Retina (tissue), 1 donor: Measurements from ENCODE around the gene SLC13A2.
"Not testable (repeated sequence)": the region's sequence is repeated elsewhere in the genome, so short reads cannot be mapped to it uniquely, and the experiment has no call there.

Experiments used
- DNase-seq: peaks from one replicate; pipeline ENCODE4 v3.0.0-alpha.2; 2016

The SLC13A2 gene, protein sequence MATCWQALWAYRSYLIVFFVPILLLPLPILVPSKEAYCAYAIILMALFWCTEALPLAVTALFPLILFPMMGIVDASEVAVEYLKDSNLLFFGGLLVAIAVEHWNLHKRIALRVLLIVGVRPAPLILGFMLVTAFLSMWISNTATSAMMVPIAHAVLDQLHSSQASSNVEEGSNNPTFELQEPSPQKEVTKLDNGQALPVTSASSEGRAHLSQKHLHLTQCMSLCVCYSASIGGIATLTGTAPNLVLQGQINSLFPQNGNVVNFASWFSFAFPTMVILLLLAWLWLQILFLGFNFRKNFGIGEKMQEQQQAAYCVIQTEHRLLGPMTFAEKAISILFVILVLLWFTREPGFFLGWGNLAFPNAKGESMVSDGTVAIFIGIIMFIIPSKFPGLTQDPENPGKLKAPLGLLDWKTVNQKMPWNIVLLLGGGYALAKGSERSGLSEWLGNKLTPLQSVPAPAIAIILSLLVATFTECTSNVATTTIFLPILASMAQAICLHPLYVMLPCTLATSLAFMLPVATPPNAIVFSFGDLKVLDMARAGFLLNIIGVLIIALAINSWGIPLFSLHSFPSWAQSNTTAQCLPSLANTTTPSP

GRCh38 chr17:28473542-28473941 is at the start of gene SLC13A2:
SLC13A2 (plus strand) TSS chr17:28473644; CDS start chr17:28473713, 69 bp downstream.
- no peak for DNase-seq

GRCh38 chr17:28425206-28425605 is 48.2 kb upstream of the SLC13A2 start:
- no peak for DNase-seq

- no peak for DNase-seq
Measured at GRCh38 chr17:28426081-28426519, 47.3 kb upstream of the SLC13A2 start.

GRCh38 chr17:28427371-28427770 is 46.1 kb upstream of the SLC13A2 start:
- DNase-seq = no peak

GRCh38 chr17:28427982-28428381 is 45.5 kb upstream of the SLC13A2 start:
- DNase-seq = not testable (repeated sequence)

GRCh38 chr17:28433721-28434120 is 39.7 kb upstream of the SLC13A2 start:
- no peak for DNase-seq

DNA sequence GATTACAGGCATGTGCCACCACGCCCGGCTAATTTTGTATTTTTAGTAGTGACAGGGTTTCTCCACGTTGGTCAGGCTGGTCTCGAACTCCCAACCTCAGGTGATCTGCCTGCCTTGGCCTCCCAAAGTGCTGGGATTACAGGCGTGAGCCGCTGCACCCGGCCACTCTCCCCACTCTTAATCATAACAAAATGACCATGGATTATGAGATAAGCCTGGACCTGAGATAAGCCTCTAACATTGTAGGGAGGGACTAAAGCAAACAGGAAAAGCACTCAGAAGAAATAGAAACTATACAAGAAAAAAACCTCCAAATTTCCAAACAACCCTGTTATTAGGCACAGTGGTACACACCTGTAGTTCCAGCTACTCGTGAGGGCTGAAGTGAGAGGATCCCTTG is 39.1 kb upstream of the SLC13A2 start:
- DNase-seq = not testable (repeated sequence)

DNA sequence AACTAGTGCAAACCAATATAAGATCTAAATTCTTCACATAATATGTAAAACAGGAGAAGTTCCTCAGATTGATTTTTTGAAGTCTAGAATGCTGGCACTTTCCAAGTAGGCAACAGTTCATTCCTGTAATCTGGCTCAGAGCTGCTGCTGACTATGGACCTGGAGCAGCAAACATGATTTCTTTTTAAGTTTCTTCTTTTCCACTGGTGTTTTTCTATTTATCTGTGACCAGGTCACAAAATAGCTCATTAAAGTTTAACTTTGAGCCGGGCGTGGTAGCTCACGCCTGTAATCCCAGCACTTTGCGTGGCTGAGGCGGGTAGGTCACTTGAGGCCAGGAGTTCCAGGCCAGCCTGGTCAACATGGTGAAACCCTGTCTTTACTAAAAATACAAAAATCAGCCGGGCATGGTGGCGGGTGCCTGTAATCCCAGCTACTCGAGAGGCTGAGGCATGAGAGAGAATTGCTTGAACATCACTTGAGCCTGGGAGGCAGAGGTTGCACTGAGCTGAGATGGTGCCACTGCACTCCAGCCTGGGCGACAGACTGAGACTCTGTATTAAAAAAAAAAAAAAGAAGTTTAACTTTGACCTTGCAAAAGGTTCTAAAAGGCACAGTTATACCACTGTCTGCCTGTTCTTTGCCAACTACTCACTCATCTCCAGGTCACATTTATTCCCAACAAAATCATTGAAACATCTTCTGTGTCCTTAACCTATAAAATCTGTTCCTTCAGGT is 29.4 kb upstream of the SLC13A2 start:
- DNase-seq = no peak

DNA sequence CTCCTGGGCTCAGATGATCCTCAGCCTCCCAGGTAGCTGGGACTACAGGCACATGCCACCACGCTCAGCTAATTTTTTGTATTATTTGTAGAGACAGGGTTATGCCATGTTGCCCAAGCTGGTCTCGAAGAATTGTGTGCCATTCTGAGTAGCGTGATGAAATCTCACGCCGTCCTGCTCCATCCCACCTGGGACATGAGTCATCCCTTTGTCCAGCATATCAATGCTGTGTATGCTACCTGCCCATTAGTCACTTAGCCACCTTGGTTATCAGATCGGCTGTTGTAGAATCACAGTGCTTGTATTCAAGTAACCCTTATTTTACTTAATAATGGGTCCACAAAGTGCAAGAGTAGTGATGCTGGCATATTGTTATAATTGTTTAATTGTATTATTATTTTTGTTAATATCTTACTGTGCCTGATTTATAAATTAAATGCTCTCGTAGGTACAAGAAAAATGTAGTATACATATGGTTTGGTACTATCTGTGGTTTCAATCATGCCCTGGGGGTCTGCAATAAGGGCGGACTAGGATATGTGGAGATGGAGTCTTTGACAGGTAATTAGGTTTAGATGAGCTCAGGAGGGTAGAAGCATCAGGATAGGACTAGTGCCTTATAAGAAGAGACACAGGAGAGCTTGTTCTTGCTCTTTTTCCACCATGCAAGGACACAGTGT is 26.6 kb upstream of the SLC13A2 start:
- DNase-seq = no peak

GRCh38 chr17:28447396-28447760 is 26.1 kb upstream of the SLC13A2 start:
- DNase-seq = no peak

GRCh38 chr17:28449859-28450258 is 23.6 kb upstream of the SLC13A2 start:
- DNase-seq = no peak

GRCh38 chr17:28457890-28458289 is 15.6 kb upstream of the SLC13A2 start:
- no peak for DNase-seq

DNA sequence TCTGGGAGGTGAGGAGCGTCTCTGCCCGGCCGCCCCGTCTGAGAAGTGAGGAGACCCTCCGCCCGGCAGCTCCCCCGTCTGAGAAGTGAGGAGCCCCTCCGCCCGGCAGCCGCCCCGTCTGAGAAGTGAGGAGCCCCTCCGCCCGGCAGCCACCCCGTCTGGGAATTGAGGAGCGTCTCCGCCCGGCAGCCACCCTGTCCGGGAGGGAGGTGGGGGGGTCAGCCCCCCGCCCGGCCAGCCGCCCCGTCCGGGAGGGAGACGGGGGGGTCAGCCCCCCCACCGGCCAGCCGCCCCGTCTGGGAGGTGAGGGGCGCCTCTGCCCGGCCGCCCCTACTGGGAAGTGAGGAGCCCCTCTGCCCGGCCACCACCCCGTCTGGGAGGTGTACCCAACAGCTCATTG is 14.6 kb upstream of the SLC13A2 start:
- not testable (repeated sequence) for DNase-seq

- DNase-seq = no peak
Measured at GRCh38 chr17:28460901-28461300, 12.5 kb upstream of the SLC13A2 start.

DNA sequence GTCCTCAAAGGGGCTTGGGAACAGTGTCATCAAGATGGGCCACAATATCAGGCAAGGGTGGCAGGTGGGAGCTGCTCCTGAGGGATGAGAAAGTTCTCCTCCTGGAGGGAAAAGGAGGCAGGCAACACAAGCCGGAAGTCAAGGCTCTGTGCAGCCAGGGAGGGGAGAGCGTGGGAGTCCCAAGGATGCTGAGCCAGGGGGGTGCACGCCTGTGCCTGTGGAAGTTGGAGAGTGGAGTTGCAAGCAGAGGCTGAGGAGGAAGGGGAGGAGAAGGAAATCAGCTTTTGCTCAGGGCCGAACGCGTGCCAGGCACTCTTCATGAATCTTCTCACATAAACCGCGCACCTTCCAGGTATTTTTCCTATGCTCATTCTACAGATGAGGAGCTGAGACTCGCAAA is 7.4 kb upstream of the SLC13A2 start:
- no peak for DNase-seq

DNA sequence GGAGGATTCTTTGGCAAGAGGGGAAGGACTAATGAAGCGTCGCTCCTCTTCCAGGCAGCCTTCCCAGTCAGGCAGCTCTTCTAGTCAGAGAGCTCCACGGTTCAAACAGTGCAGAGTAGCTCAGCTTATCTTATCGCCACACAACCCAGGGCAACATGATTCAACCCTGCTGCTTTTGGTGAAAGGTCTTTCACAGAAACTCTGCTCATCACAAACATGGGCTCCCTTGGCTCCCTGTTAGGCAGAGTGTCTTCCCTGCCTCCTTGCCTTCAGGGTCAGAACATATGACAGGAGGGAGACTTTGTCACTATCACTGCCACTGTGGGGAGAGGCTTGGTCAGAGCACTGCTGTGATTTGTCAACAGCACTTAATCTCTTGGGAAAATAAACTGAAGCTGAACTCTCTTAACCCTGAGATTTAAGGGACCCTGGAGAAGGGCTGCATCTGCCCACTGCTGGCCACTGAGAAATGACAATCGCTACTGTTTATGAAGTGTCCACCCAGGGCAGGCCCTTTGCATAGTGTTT is 6.9 kb upstream of the SLC13A2 start:
- no peak for DNase-seq

DNA sequence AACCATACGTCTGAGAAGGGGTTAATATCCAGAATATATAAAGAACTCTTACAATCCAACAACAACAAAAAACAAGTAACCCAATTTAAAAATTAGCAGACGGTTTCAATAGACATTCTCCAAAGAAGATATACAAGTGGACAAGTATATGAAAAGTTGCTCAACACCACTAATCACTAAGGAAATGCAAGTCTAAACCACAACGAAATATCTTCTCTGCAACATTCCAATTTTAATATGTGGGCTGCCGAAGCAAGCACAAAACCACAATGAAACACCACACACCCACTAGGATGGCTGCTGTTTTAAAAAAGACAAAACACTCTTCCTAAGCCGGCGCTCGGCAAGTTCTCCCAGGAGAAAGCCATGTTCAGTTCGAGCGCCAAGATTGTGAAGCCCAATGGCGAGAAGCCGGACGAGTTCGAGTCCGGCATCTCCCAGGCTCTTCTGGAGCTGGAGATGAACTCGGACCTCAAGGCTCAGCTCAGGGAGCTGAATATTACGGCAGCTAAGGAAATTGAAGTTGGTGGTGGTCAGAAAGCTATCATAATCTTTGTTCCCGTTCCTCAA is 5.9 kb upstream of the SLC13A2 start:
- DNase-seq = no peak

- DNase-seq = not testable (repeated sequence)
Measured at GRCh38 chr17:28468033-28468735, 5.3 kb upstream of the SLC13A2 start.

- DNase-seq = no peak
Measured at GRCh38 chr17:28468781-28469180, 4.7 kb upstream of the SLC13A2 start.

GRCh38 chr17:28469376-28469775 is 4.1 kb upstream of the SLC13A2 start:
- DNase-seq = no peak

DNA sequence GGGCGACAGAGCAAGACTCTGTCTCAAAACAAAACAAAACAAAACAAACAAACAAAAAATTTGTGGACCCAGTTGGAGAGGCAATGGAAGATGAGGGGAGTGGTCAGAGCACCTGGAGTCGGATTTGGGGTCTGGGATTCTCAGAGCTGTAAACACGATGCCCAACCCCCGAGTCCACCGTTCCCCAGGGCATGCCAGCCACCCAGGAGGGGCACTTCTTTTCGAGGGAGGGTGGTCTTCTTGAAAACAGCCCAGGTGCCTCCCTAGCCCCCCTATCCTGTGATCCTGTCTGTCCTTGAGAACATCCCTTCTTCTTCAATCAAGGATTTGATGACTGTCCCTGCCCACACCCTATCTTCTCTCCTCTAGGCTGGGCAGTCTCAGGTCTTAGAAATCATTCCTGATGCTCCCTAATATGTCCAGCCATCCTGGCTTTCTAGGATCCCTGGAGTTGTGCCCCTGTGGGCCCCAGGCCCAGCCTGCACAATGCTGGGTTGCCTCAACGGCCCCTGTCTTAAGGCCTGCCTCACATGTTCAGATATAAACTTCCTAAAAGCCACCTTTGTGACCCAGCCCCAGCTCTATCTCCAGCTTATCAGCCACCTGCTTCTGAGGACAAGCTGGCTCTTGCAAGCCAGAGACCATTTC is 3.1 kb upstream of the SLC13A2 start:
- DNase-seq = no peak
